ENCODE results near the gene SNX9. TPM values are rescaled to one million over a fixed set of nuclear protein-coding genes. Genes with fewer than 3 reads are reported as not detected.
"Not testable (repeated sequence)": the region's sequence is repeated elsewhere in the genome, so short reads cannot be mapped to it uniquely, and the experiment has no call there.

The SNX9 gene
- total RNA-seq, 1 experiment from 2014 or later, result 35.3 TPM

DNA sequence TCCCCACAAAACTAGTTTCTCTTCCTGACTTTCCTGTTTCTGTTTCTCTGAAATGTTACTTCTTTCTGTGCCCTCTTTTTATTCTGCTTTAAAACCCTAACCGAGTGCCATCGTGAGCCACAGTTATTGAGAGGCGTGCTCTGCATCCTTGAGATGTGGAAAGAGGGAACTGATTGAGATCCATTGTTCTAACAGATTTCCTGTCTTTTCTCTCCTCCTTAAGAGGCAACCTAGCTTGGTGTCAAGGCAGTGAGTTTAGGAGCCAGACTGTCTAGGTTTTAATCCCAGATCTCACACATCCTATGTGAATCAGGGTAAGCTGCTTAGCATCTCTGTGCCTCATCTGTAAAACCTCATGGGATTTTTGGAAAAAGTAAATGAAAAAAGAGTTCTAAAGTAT is 57.5 kb downstream of the SNX9 start:
- DNase-seq (ENCODE audit: extremely low read depth, low read depth), result no peak

DNA sequence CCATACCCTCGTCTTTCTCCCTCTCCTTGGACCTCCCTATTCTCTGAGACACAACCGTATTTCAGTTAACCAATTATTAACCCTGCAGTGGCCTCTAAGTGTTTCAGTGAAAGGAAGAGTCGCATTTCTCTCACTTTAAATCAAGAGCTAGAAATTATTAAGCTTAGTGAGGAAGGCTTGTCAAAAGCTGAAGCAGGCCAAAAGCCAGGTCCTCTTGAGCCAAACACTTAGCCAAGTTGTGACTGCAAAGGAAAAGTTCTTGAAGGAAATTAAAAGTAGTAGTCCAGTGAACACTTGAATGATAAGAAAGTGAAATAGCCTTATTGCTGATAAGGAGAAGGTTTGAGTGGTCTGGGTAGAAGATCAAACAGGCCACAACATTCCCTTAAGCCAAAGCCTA is 58.3 kb downstream of the SNX9 start:
- DNase-seq (ENCODE audit: extremely low read depth, low read depth), result no peak

DNA sequence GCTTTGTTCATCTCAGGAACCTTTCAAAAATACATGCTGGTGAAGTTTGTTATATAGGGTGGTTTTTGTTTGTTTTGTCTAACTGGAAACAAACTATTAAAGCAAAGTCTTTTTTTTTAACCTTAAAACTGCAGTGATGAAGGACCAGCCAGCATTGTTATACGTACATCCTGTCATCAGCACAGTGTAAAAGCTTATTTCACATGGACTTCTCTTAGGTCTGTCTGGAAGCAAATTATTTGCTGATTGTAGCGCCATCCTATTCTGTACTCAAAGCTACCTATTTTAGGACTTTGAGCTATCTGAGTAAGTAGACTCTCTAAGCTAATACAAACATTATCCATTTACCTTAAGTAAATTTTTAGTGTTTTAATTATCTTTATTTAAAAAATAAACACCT is 61.7 kb downstream of the SNX9 start:
- DNase-seq (ENCODE audit: extremely low read depth, low read depth), result no peak

DNA sequence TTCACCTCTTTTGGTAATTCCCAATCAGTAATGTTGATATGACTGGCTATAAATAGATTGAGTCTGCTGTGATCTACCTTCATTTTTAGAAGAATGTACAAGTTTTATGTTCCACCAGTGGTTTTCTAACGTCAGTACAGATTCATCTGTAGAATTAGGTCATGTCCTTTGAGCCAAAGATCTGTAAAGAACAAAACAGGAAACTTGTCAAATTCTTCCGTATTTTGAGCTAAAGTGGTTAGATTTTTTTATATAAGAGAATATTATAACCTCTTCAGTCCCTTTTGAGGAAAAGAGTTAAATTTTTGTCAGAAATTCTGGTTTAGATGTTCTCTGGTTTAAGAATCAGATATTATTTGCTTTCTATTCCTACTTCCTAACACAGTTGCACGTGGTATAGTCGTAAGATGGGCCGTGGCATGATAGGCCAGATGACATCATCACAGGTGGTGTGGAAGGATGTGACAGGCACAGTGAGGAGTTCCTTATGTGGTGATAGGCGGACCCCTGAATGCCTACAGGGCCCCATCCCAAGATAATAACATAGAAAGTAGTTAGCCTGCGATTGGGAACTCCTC is 62.3 kb downstream of the SNX9 start:
- DNase-seq (ENCODE audit: extremely low read depth, low read depth), result no peak

DNA sequence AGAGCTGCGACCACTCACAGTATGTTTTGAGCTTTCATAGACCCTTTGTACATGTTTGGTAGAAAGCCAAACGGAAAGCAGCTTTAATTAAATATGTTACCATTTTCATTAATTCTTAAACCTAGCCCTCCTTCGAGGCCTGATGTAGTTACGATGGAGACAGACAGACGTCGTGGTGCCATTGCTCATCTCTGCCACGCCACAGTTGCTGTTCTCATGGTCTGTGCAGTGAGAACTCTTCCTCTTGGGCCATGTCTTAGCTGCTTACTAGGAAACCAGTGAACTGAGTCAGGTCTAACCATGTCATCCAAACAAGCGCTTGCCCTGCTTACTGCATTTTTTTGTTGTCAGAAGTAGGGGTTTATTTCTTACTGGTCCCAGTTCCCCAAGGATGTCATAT is 62.8 kb downstream of the SNX9 start:
- DNase-seq (ENCODE audit: extremely low read depth, low read depth), result no peak

DNA sequence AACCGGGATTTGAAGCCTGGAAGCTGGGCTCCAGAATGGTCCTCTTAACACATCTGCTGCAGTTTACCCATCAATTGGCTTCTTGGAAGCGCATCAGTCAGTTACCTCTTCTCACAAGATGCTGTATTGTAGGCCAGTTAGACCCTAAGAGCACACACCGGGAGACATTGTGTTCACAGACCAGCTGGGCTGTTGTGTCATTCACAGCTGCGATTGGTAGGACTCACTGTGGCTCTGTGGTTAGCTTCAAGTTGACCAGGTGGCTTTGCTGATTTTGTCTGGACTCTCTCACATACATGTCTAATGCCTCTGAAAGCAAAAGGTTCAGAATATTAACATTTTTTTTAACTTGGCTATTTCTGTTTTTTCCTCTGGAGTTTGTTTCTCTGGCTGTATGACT is 64.8 kb downstream of the SNX9 start:
- DNase-seq (ENCODE audit: extremely low read depth, low read depth), result no peak

DNA sequence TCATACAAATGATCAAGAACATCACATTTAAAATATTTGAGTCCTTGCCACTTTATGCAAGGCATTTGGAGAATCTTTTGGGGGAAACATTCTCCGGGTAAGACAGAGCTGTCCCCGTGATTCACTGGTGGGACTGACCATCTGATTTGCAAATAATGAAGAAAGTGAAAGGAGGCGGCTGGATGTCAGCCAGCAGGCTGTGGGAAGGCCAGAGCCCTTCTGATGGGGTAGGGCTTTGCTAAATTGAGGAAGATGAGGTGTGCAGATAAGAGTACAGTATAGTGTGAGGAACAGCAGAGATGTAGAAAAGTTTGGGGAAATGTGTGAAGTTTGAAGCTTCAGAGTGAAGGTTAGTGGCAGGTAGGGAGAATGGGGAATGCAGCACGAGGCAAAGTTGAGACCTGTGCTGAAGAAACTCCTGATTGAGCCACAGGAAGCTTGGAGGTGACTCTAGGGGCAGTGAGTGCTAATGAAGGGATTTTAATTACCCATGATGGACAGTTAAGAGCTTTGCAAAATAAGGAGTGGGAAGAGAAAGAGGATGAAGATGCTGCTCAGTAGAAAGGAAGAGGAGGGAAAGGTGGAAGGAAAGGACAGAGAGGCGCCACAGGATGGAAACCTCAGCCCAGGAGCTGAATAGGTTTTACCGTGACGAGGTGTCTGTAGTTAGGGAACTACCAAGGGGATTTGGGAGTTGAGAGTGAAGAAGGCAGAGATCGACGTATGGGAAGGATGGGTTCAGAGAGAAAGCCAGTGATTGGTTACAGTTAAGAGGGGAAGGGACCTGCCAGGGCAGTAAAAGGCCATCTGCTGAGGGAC is 68.7 kb downstream of the SNX9 start:
- DNase-seq (ENCODE audit: extremely low read depth, low read depth), result no peak

DNA sequence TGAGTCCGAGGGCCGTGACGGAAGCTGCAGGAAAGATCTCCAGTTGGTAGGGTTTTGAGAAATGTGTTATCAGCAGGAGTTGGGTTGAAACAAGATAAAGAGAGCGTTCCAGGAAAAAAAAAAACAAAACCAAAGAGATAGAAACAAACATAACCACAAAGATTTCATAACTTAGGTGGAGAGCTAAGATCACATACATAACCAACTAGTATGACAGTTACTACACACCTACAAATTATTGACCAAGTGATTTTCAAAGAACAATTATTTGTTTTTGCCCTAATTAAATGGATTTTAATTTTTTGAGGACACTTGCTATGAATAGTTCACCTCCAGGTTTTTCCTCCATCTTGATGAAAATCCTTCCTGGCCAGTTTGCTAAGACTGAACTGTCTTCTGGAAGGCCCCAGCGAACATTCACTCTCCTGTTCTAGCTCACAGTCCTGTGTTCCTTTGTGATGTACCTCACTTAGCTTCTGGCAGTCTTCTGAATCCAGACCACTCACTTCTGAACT is 69.4 kb downstream of the SNX9 start:
- no peak for DNase-seq (ENCODE audit: extremely low read depth, low read depth)

DNA sequence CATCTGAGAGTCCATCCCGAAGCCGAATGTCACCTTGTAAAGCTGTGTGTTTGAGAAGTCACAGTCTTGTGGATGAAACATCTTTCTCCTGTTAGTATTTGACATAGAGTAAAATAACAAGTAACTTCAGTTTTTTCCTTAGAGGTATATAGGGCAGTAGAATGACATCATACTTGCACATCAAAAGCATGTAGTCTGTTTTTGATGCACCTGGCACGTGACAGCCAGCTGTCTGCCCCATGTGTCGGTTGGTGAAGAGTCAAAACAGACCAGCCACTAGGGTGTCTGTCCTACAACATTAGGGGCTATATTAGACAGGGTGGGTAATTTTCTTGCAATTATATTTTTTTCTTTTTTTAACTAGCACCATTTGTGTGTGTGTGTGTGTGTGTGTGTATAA is 70.2 kb downstream of the SNX9 start:
- DNase-seq (ENCODE audit: extremely low read depth, low read depth), result no peak

DNA sequence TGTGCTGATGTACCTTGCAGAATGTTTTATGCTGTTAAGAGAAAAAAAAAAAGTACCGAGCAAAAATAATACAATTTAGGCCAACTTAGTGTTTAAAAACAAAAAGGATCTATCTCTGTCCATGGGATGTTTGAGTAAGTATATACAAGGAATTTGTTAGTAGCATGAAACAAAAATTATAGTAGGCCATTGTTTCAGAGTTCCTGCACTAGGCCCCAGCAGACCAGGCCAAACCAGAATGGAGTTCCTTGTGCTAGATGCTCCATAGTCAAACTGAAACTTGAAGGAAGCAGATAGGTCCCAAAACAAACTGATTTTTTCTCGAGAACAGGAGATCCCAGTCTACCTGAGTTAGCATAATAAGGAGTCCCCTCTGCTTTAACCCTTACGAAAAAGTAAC is 72.5 kb downstream of the SNX9 start:
- DNase-seq (ENCODE audit: extremely low read depth, low read depth), result no peak

DNA sequence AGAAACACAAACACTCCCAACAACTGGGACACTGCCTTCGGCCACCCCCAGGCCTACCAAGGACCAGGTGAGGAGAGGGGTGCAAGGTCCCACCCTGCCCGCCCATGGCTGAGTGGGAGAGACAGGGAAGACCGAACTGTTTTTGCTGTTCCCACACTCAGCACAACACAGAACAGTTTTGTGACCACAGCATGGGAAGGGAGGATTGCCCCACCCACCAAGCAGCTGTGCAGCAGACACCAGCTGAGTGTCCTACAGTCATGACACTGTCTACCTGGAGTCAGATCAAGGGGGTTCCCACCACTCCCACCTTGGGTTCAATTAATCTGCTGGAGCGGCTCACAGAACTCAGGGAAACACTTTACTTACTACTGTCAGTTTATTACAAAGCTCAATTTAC is 73.9 kb downstream of the SNX9 start:
- DNase-seq (ENCODE audit: extremely low read depth, low read depth), result no peak

DNA sequence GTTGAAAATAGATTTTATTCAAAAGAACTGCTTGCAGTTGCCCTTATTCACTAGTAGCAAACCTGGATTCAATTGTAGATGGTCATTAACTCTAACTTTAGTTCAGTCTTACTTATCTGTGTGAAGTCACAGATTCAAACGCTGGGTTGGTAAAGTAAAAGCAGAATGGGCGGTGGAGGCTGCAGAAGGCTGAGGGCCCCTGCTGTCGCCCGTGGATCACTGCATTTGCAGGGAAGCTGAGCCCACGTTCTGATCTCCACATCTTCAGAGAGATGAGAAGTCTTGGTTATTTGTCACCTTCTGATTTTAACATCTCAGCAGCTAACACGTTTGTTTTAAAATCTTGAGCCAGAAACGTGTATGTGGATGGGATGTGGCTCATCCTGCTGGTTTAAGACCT is 75.1 kb downstream of the SNX9 start:
- DNase-seq (ENCODE audit: extremely low read depth, low read depth), result no peak

DNA sequence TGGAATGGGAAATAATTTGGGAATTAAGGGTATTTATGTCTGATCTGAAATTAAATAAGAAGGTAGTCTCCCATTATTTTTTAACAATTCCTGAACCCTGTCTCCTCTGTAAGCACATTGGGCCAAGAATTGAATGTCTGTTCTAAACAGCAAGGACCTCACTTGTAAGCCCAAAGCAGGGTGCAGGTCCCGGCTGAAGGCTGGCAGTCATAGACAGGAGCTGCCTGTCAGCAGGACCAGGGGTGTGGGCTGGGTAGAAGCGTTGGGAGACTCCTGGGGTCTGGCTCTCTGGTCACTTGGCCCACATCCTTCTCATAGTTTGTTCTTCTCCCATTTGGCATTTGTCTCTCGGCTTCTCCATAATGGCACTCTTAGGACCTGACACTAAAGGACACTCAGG is 75.6 kb downstream of the SNX9 start:
- DNase-seq (ENCODE audit: extremely low read depth, low read depth), result no peak

DNA sequence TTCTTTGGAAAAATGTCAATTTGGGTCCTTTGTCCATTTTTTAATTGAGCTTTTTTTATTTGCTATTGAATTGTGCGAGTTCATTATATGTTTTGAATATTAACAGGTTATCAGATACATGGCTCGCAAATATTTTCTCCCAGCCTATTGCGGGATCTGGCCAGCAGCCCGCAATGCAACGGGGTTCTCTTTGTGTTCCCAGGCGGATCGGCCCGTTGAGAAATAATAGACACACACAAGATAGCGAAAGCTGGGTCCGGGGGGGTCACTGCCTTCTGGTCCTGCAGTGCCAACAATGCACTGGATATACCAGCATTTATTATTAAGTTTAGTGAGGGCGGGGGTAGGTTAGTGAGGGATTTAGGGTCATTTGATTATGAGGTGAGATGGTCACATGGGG is 77.2 kb downstream of the SNX9 start:
- not testable (repeated sequence) for DNase-seq (ENCODE audit: extremely low read depth, low read depth)

DNA sequence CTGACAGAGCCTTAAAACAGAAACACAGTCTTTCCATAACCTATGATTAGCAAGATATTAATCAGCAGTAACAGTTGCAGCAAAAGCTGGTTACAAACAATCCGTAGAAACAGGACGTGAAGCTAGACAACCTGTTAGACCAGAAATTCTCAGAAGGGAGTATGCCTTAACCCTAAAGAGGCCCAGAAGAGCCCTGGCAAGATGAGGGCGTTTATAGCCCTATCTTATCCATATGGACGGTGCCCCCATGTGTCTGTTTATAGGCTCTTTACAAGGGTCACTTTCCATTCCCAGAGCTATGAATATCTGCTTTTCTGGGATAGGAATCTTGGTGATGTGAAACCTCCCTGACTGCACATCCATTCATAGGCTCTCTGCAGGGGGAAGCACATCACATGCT is 77.7 kb downstream of the SNX9 start:
- DNase-seq (ENCODE audit: extremely low read depth, low read depth), result not testable (repeated sequence)

DNA sequence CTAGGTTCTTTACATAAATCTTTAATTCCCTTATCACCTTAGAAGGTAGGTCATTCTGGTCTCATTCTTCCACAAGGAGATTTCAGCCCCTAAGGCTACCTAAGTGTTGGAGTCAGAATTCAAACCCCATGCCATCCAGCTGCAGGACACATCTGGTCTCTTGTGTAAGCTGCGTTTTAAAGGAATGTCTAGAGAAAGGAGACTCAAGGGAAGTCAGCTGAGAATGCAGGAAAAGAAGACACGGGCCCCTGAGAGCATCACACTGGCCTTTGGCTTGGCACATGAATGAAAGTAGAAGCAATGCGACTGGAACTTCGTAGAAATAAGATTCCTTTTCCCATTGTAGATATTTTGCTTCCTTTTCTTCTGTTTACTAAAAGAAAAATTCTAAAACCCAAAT is 82.0 kb downstream of the SNX9 start:
- DNase-seq (ENCODE audit: extremely low read depth, low read depth), result no peak

DNA sequence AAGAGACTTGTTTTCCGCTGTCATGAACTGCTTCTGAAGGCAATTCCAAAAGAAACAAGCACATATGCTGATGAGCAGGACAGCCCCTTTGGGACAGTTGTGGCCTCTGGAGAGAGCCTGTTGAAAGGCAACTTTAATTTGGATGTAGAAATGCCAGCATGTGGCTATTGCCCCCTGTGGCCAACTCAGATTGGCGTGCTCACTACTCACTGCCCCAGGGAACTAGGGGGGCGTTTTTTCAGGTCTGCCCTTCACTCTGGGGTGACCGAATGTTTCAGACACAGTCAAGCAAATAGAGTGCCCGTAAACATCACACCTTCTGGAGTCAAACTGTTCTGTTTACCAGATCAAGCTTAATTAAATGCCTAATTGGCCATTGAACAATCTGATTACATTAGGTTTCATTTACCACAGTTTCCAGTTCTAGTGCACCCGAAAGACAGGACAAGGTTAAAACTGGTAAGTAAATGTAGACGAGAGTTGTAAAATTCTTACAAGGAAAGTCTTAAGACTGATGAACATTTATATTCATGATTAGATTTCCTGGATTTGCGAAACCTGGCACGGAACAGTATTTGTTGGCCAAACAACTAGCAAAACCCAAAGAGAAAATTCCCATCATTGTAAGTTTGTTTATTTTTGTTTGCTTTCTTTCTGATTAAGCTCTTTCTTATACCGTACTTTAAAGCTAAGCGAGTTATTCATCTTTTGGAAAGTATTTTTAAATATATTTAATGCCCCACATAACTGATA is 82.7 kb downstream of the SNX9 start:
- no peak for DNase-seq (ENCODE audit: extremely low read depth, low read depth)

DNA sequence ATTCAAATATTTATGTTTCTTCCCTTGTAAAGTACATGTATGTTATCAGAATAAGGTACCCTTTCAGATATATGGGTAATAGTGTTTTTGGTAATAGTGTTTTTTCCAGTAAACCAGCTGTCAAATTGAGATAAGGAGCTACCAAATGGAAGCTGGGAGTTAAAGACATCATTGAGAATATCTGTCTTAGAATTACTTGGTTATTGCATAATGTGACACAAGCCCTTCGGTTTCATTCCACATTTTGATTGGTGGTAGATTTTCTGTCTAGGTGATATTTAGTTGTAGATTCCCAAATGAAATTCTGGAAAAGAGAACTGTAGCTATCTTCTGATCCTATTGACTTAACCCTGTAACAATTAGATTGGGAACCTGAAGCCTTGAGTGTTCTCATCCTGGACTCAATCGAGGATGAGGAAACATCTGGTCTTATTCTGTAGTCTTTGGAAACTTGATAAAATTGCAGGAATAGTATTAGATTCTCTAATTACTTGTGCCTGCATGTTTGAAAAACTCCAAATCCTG is 83.6 kb downstream of the SNX9 start:
- DNase-seq (ENCODE audit: extremely low read depth, low read depth), result no peak

DNA sequence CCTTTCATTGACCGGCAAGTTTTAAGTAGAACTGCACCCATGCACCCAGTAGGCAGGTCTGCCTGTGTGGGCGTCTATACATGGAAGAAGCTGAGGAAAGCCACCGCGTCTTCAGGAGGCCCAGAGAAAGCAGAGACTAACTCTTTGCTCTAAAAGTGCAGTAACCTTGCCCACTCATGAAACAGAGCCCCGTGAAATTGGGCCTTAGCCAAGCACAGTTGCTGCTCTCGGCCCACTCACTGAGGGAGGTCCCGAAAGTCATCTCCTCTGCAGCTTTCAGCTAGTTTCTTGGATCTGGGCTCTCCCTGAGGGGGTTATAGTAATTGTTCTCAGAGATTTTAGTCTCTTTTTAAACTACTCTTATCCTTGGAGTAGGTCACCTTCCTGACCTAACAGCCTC is 84.6 kb downstream of the SNX9 start:
- DNase-seq (ENCODE audit: extremely low read depth, low read depth), result no peak

DNA sequence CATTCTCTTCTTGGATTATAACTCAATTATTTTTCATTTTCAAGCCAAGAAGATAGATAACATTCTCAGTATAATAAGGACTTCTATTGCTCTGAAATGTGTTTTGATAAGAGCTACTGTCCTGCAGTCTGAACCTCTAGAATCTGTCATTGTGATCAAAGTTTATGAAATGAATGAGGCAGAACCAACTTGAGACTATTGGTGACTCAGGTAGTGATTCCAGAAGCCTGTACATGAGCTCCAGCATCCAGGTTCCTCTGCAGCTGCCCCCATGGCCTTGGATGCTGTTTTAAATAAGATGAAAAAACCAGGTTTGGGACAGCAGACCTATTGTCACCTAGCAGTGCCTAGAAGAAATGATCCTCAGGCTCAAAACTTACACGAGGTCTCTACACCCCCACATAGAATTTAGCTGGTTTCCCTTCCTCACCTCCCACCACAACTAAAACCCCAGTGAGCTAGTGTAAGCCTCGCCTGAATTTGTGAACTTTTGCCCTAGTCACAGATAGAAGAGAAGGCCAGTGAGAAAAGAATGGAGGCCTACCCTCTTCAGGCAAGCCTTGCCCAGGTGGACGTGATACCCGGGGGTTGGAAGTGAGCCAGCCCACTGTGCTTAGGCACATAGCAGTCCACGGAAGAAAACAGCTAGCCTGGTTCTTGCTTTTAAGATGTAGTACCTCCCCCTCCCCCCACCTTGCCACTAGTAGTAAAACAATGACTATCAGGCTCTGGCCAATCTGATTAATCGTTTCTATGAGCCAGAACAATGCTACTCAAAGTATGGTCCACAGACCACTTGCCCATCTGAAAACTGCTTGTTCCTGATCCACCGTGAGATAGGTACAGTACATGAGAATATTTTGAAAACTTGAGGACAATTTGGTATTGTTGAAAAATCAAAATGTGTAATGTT is 85.6 kb downstream of the SNX9 start:
- no peak for DNase-seq (ENCODE audit: extremely low read depth, low read depth)
